ENCODE results near the gene DKK2. TPM values are rescaled to one million over a fixed set of nuclear protein-coding genes. Genes with fewer than 3 reads are reported as not detected.

DKK2 gene
- total and polyA plus RNA-seq, 9 of the 15 experiments (the other 6 are each of a cell fraction or from before 2014, with no cell fraction given): not detected

DNA sequence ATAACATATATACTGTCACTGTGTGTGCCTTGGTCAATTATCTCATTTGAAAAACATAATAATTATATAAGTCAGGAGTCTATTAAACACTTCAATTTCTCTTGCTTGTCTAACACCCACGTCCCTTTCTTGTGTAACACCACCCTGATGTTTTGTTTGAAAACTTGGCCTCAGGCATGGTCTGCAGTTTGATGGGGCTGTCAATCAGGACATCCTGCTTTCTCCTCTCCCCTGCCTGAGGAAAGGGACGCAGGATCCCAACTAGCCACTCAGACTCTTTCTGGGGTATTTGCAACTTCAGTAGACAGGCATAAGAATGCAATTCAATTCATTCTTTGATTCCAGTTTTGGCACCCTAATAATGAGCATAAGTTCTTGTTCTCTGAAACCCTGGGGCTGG lies 48.8 kb downstream of the DKK2 start:
- H3K36me3 ChIP-seq (ENCODE audit: control insufficient read depth, insufficient read depth, low read length): no peaks in the 10 kb centered on the region
- 0% methylated on average over 2 of the region's 2 CpGs for WGBS (ENCODE audit: insufficient coverage, low coverage, missing lambda C conversion rate)
- H3K9ac ChIP-seq (ENCODE audit: insufficient read depth in 1 of 2, low read depth in 2 of 2, low read length in 2 of 2): no peak overlapping the region
- no peaks in the 10 kb centered on the region for H4K20me1 ChIP-seq (replicated peaks; ENCODE audit: control insufficient read depth, insufficient read depth, low read length)
- H3K79me2 ChIP-seq (ENCODE audit: control insufficient read depth, insufficient read depth, low read length): no peaks in the 10 kb centered on the region
- no peak overlapping the region for H3K27ac ChIP-seq (ENCODE audit: extremely low read depth, low read depth, low read length)
- DNase-seq (ENCODE audit: extremely low read depth in 1 of 4, low spot score in 3 of 4): no peak
- peaks cover 2% of the 10 kb centered on the region; the same call in 1 of the 2 replicates for H3K9me3 ChIP-seq (replicated peaks; ENCODE audit: control insufficient read depth, insufficient read depth, low read depth, low read length)
- no peaks in the 10 kb centered on the region for H3K4me1 ChIP-seq (replicated peaks in 1 of 2; ENCODE audit: control insufficient read depth in 2 of 2, insufficient read depth in 2 of 2, low read length in 2 of 2)
- BruUV-seq (replicated peaks): no TSS peak
- ATAC-seq: no peak
- no peak overlapping the region for H2AFZ ChIP-seq (ENCODE audit: low read depth, low read length)
- H3K4me3 ChIP-seq: no peak overlapping the region
- H3K4me2 ChIP-seq (ENCODE audit: insufficient read depth, low read length): no peak overlapping the region
- POLR2A ChIA-PET: no interaction called here
- intact Hi-C loops (cut with micrococcal nuclease): no loop called here
- in situ Hi-C loops (cut with MboI): no loop called here
- TF ChIP-seq ZNF445 (CRISPR knock-in tag; IDR thresholded peaks at IDR 0.05; ENCODE audit: low read depth) (no peak), BRD9 (IDR thresholded peaks at IDR 0.05; ENCODE audit: low read depth, partially characterized antibody) (no peak), ZSCAN29 (IDR thresholded peaks at IDR 0.05) (no peak), ZNF764 (CRISPR knock-in tag; IDR thresholded peaks at IDR 0.05; ENCODE audit: low read depth) (no peak), CHD1 (IDR thresholded peaks at IDR 0.05; ENCODE audit: low read length) (no peak), ZNF174 (CRISPR knock-in tag; IDR thresholded peaks at IDR 0.05) (no peak), TSC22D4 (tag; IDR thresholded peaks at IDR 0.05) (no peak), SLC30A9 (CRISPR knock-in tag; IDR thresholded peaks at IDR 0.05) (no peak), NFIX (CRISPR knock-in tag; IDR thresholded peaks at IDR 0.05; ENCODE audit: low read depth) (no peak), ZNF146 (CRISPR knock-in tag; IDR thresholded peaks at IDR 0.05; ENCODE audit: unreplicated experiment) (no peak), ZNF695 (CRISPR knock-in tag; IDR thresholded peaks at IDR 0.05) (no peak), CHD4 (IDR thresholded peaks at IDR 0.05; ENCODE audit: insufficient read depth, insufficient replicate concordance, low read depth, low read length, poor library complexity, severe bottlenecking) (no peak), MEF2A (IDR thresholded peaks at IDR 0.05; ENCODE audit: control insufficient read depth, low read depth, low read length) (no peak), GTF2E2 (tag; IDR thresholded peaks at IDR 0.05) (no peak), MEF2D (tag; conservative IDR thresholded peaks at IDR 0.05; ENCODE audit: low read depth) (no peak), SETDB1 (IDR thresholded peaks at IDR 0.05; ENCODE audit: low read length) (no peak)
- TF ChIP-seq, protein P1, sequence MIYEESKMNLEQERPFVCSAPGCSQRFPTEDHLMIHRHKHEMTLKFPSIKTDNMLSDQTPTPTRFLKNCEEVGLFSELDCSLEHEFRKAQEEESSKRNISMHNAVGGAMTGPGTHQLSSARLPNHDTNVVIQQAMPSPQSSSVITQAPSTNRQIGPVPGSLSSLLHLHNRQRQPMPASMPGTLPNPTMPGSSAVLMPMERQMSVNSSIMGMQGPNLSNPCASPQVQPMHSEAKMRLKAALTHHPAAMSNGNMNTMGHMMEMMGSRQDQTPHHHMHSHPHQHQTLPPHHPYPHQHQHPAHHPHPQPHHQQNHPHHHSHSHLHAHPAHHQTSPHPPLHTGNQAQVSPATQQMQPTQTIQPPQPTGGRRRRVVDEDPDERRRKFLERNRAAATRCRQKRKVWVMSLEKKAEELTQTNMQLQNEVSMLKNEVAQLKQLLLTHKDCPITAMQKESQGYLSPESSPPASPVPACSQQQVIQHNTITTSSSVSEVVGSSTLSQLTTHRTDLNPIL (CRISPR knock-in tag; IDR thresholded peaks at IDR 0.05): no peak
- TF ChIP-seq, protein P2, sequence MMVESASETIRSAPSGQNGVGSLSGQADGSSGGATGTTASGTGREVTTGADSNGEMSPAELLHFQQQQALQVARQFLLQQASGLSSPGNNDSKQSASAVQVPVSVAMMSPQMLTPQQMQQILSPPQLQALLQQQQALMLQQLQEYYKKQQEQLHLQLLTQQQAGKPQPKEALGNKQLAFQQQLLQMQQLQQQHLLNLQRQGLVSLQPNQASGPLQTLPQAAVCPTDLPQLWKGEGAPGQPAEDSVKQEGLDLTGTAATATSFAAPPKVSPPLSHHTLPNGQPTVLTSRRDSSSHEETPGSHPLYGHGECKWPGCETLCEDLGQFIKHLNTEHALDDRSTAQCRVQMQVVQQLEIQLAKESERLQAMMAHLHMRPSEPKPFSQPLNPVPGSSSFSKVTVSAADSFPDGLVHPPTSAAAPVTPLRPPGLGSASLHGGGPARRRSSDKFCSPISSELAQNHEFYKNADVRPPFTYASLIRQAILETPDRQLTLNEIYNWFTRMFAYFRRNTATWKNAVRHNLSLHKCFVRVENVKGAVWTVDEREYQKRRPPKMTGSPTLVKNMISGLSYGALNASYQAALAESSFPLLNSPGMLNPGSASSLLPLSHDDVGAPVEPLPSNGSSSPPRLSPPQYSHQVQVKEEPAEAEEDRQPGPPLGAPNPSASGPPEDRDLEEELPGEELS (CRISPR knock-in tag; IDR thresholded peaks at IDR 0.05; ENCODE audit: borderline replicate concordance): no peak
- TF ChIP-seq, protein P3, sequence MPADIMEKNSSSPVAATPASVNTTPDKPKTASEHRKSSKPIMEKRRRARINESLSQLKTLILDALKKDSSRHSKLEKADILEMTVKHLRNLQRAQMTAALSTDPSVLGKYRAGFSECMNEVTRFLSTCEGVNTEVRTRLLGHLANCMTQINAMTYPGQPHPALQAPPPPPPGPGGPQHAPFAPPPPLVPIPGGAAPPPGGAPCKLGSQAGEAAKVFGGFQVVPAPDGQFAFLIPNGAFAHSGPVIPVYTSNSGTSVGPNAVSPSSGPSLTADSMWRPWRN (IDR thresholded peaks at IDR 0.05; ENCODE audit: low read depth): no peak
- TF ChIP-seq, protein P4, sequence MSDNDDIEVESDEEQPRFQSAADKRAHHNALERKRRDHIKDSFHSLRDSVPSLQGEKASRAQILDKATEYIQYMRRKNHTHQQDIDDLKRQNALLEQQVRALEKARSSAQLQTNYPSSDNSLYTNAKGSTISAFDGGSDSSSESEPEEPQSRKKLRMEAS (CRISPR knock-in tag; IDR thresholded peaks at IDR 0.05): no peak
- CTCF ChIA-PET (ENCODE audit: low intra/inter-chr PET ratio): no interaction called here
- H3K9me1 ChIP-seq (ENCODE audit: control insufficient read depth, insufficient read depth, low read length): no peaks in the 10 kb centered on the region
- FAIRE-seq: no peak
- H3K27me3 ChIP-seq (ENCODE audit: control insufficient read depth in 2 of 2, insufficient read depth in 2 of 2, low read length in 2 of 2): no peaks in the 10 kb centered on the region
